Measurements from ENCODE around the gene JPH4.

- TF ChIP-seq POLR2A (IDR thresholded peaks at IDR 0.05): no peak
- TF ChIP-seq CTCF (IDR thresholded peaks at IDR 0.05): no peak
Observed at GRCh38 chr14:23601424-23601823, 22.8 kb upstream of the JPH4 start.
